RWPE1 (cell line): Measurements from ENCODE around the gene RAB19.
"Not testable (repeated sequence)": the region's sequence is repeated elsewhere in the genome, so short reads cannot be mapped to it uniquely, and the experiment has no call there.

Experiments
- CTCF ChIA-PET: fragments of 350-600 bp; sonication (Branson Sonifier 250); formaldehyde crosslinking; extraction: SDS; loops from one replicate; lab custom pipeline; 2021; lab: Yijun Ruan, JAX
- POLR2A ChIA-PET: fragments of 400-600 bp; formaldehyde crosslinking; extraction: SDS; loops from one replicate; lab custom pipeline; 2020; ENCODE audit warnings: antibody characterized with exemption; ENCODE audit not compliant: low non-redundant PET; lab: Yijun Ruan, JAX
- DNase-seq: peaks from one replicate; pipeline ENCODE4 v3.0.0; 2012; ENCODE audit warnings: low spot score
- H3K27ac ChIP-seq: fragments of 450-650 bp; 2 replicates; pipeline ENCODE4 v1.5.1; 2017
- CTCF ChIP-seq: fragments of 450-650 bp; conservative IDR thresholded peaks from 2 replicates; pipeline ENCODE4 v1.5.1; 2017; ENCODE audit warnings: low read depth, mild to moderate bottlenecking

RAB19 gene

GRCh38 chr7:140448781-140449480 lies 45.1 kb downstream of the RAB19 start:
- CTCF ChIA-PET = interaction anchor here (0.6 kb wide), 1 partner anchor 11 kb away, joined by 3 read pairs; no protein-coding TSS in a partner anchor
- TF ChIP-seq CTCF = no peak
- H3K27ac ChIP-seq = no peak overlapping the region
- DNase-seq = no peak
- POLR2A ChIA-PET = no interaction called here

- H3K27ac ChIP-seq = no peak overlapping the region
- no peak for DNase-seq
- CTCF ChIA-PET = interaction anchor here (0.5 kb wide), 1 partner anchor 229 kb away, joined by 4 read pairs; no protein-coding TSS in a partner anchor
- POLR2A ChIA-PET = no interaction called here
- no peak for TF ChIP-seq CTCF
Measured at GRCh38 chr7:140451716-140452115, 47.9 kb downstream of the RAB19 start.

- no peak overlapping the region for H3K27ac ChIP-seq
- DNase-seq = no peak
- CTCF ChIA-PET = no interaction called here
- TF ChIP-seq CTCF = no peak
- POLR2A ChIA-PET = no interaction called here
Measured at GRCh38 chr7:140453273-140453672, 49.4 kb downstream of the RAB19 start.

GRCh38 chr7:140453785-140454656 lies 50.2 kb downstream of the RAB19 start:
- DNase-seq, CTCF ChIA-PET, H3K27ac ChIP-seq, POLR2A ChIA-PET: not testable (repeated sequence)

- no peak for TF ChIP-seq CTCF
- no peak for DNase-seq
- no peak overlapping the region for H3K27ac ChIP-seq
- CTCF ChIA-PET = no interaction called here
- POLR2A ChIA-PET = no interaction called here
Measured at GRCh38 chr7:140454657-140455015, 50.8 kb downstream of the RAB19 start.

- DNase-seq = no peak
- TF ChIP-seq CTCF = no peak
- POLR2A ChIA-PET = no interaction called here
- CTCF ChIA-PET = no interaction called here
- no peak overlapping the region for H3K27ac ChIP-seq
Measured at GRCh38 chr7:140455743-140456142, 51.9 kb downstream of the RAB19 start.
